K562 (cell line): ENCODE results near the gene ZBTB8A. TPM values are rescaled to one million over a fixed set of nuclear protein-coding genes. Genes with fewer than 3 reads are reported as not detected.
A peak's percentile ranks its signal among the peaks of the same experiment; 100 is the strongest.

Source experiments
- AFF1 ChIP-seq, 2 experiments: fragments of 450-650 bp; IDR thresholded peaks; 2 replicates each; pipeline ENCODE4 v1.6.1; 2018; ENCODE audit warnings: mild to moderate bottlenecking in 2 of 2, low read depth in 1 of 2; ENCODE audit not compliant: partially characterized antibody in 2 of 2
- EP400 ChIP-seq: fragments of 450-650 bp; IDR thresholded peaks from 2 replicates; pipeline ENCODE4 v1.6.1; 2017; ENCODE audit warnings: antibody characterized with exemption, mild to moderate bottlenecking, moderate library complexity
- ERF ChIP-seq: fragments of 450-650 bp; formaldehyde crosslinking; IDR thresholded peaks from 2 replicates; pipeline ENCODE4 v1.4.0; 2020; ENCODE audit warnings: mild to moderate bottlenecking, mixed read lengths
- EZH2 ChIP-seq: IDR thresholded peaks from 2 replicates; pipeline ENCODE4 v1.6.1; 2012; ENCODE audit warnings: low read depth, mild to moderate bottlenecking, inconsistent platforms, low read length, borderline replicate concordance
- IRF9 ChIP-seq: fragments of 450-650 bp; IDR thresholded peaks from 2 replicates; pipeline ENCODE4 v1.6.1; 2016; ENCODE audit warnings: missing biosample characterization, missing genetic modification characterization
- MECOM ChIP-seq: fragments of 250-450 bp; sonication (Bioruptor Pico); IDR thresholded peaks from 2 replicates; pipeline ENCODE4 v1.8.0; 2022; ENCODE audit warnings: inconsistent platforms
- PHB2 ChIP-seq: fragments of 450-650 bp; IDR thresholded peaks from 2 replicates; pipeline ENCODE4 v1.6.1; 2017; ENCODE audit warnings: low read depth
- PPARD ChIP-seq: fragments of 250-450 bp; sonication (Bioruptor Pico); IDR thresholded peaks from 2 replicates; pipeline ENCODE4 v1.8.0; 2022; ENCODE audit warnings: inconsistent platforms, mild to moderate bottlenecking, moderate library complexity
- RBFOX2 ChIP-seq: fragments of 200-400 bp; formaldehyde crosslinking; IDR thresholded peaks from 2 replicates; pipeline ENCODE4 v1.6.1; 2017; ENCODE audit warnings: low read depth, mild to moderate bottlenecking, low read length, moderate library complexity
- SMARCA4 ChIP-seq: fragments of 450-650 bp; IDR thresholded peaks from 2 replicates; pipeline ENCODE4 v1.6.1; 2016
- SMARCB1 ChIP-seq: IDR thresholded peaks from 2 replicates; pipeline ENCODE4 v1.6.1; 2011; ENCODE audit warnings: improper control_type of control experiment, low read depth; ENCODE audit not compliant: insufficient read length
- SNIP1 ChIP-seq: fragments of 450-650 bp; IDR thresholded peaks from 2 replicates; pipeline ENCODE4 v1.7.1; 2017; ENCODE audit warnings: low read depth, mild to moderate bottlenecking
- SP2 ChIP-seq: IDR thresholded peaks from 2 replicates; pipeline ENCODE4 v1.6.1; 2011; ENCODE audit warnings: mild to moderate bottlenecking, low read depth, low read length, moderate library complexity; ENCODE audit not compliant: poor library complexity, severe bottlenecking; ENCODE audit errors: extremely low read depth
- TBP ChIP-seq: optimal IDR thresholded peaks from 2 replicates; pipeline ENCODE3; 2011; ENCODE audit warnings: low read depth, low read length, improper control_type of control experiment
- ZBTB40 ChIP-seq, 2 experiments: fragments of 450-650 bp in 1 of 2; sonication (generic) in 1 of 2; formaldehyde crosslinking in 1 of 2; IDR thresholded peaks; 2 replicates each; pipeline versions ENCODE4 v1.7.1 to v1.9.0; 2016 to 2022; ENCODE audit warnings: inconsistent platforms in 1 of 2, mild to moderate bottlenecking in 1 of 2, missing genetic modification reagents in 1 of 2
- polyA plus RNA-seq, 8 experiments: library from polyadenylated mRNA; depleted of rRNA in 4 of 8; stranded (reverse) in 5 of 8; unstranded in 3 of 8; fragments of >200 nt; fragmentation: Nextera tagmentation in 2 of 8; fragmentation: Illumina TruSeq in 1 of 8; extraction: Ambion mirVana in 2 of 8; extraction: Trizol in 1 of 8; gene quantifications; 2 replicates each; pipeline versions ENCODE4 v1.2.1 to v1.2.3, GENCODE V29; 2011 to 2014; ENCODE audit warnings: inconsistent platforms in 1 of 8, missing spikeins in 1 of 8
- total RNA-seq, 7 experiments: library from RNA; depleted of rRNA in 6 of 7; stranded (reverse); fragments of >200 nt in 6 of 7; fragmentation: Illumina TruSeq in 2 of 7; extraction: Trizol in 2 of 7; gene quantifications; 2 replicates each; pipeline versions ENCODE4 v1.2.1 to v1.2.3, GENCODE V29; 2011 to 2021; ENCODE audit warnings: low replicate concordance in 1 of 7

The ZBTB8A gene
- total and polyA plus RNA-seq, 9 of the 15 experiments (the other 6 are each of a cell fraction or from before 2014, with no cell fraction given): 0.01 to 0.64 (median 0.09) TPM

- peak; percentile 22; the same call in 1 of the 2 replicates for TF ChIP-seq EP400
- TF ChIP-seq RBFOX2: no peak
- peak; percentile 33 for TF ChIP-seq ZBTB40 (IDR thresholded peaks at IDR 0.05)
- TF ChIP-seq ZBTB40 (CRISPR knock-in tag; IDR thresholded peaks at IDR 0.05): no peak
- peak; percentile 62; the same call in 1 of the 2 replicates for TF ChIP-seq SMARCA4
- TF ChIP-seq EZH2: no peak
- TF ChIP-seq AFF1 (IDR thresholded peaks at IDR 0.05; ENCODE audit: low read depth in 1 of 2, partially characterized antibody in 2 of 2): no peak
- TF ChIP-seq ERF (CRISPR knock-in tag): 0 out of 2 replicates have a peak, but pooled peaks have one; percentile 45
- no peak for TF ChIP-seq PPARD
- 0 out of 2 replicates have a peak, but pooled peaks have one; percentile 30 for TF ChIP-seq MECOM (CRISPR knock-in tag)
- no peak for TF ChIP-seq SP2
- TF ChIP-seq PHB2: no peak
- no peak for TF ChIP-seq SNIP1
- TF ChIP-seq TBP: no peak
- TF ChIP-seq SMARCB1: no peak
- TF ChIP-seq IRF9 (tag): peak; percentile 75; the same call in 1 of the 2 replicates
Observed at GRCh38 chr1:32496127-32496526, 43.1 kb upstream of the ZBTB8A start (continued).
